Right atrium auricular region (tissue), 2 donors: ENCODE data around the gene ZNF827. TPM values are rescaled to one million over a fixed set of nuclear protein-coding genes. Genes with fewer than 3 reads are reported as not detected.
"Not testable (repeated sequence)": the region's sequence is repeated elsewhere in the genome, so short reads cannot be mapped to it uniquely, and the experiment has no call there.

Experiments
- DNase-seq: peaks from one replicate; pipeline ENCODE4 v3.0.0-alpha.2; 2019; ENCODE audit warnings: low spot score
- H3K27ac ChIP-seq, 2 donors: fragments of 200-600 bp; sonication (generic); 1 replicate in 1 of 2; 2 replicates in 1 of 2; pipeline ENCODE4 v1.5.1; 2016 to 2019
- H3K27me3 ChIP-seq, 2 donors: fragments of 200-600 bp; sonication (generic); one replicate each; pipeline versions ENCODE4 v1.5.1 to v1.6.0; 2017 to 2019
- H3K36me3 ChIP-seq: fragments of 200-600 bp; sonication (generic); one replicate; pipeline ENCODE4 v1.5.1; 2016
- H3K4me1 ChIP-seq, 2 donors: fragments of 200-600 bp; sonication (generic); one replicate each; pipeline versions ENCODE4 v1.5.1 to v1.6.0; 2017 to 2019
- H3K4me3 ChIP-seq, 2 donors: fragments of 200-600 bp; sonication (generic); 1 replicate in 1 of 2; 2 replicates in 1 of 2; pipeline ENCODE4 v1.5.1; 2017 to 2019; ENCODE audit warnings: mild to moderate bottlenecking in 1 of 2, moderate library complexity in 1 of 2
- H3K9me3 ChIP-seq, 2 donors: fragments of 200-600 bp; sonication (generic); one replicate each; pipeline ENCODE4 v1.5.1; 2019
- total RNA-seq, 2 donors: library from RNA; depleted of rRNA; stranded (reverse); fragments of >200 nt; gene quantifications; one replicate each; pipeline ENCODE4 v1.1.0, GENCODE V29; 2016
- TF ChIP-seq, protein P1 (sequence below), 2 donors: fragments of 200-600 bp; sonication (generic); IDR thresholded peaks; one replicate each; pipeline ENCODE4 v1.5.1; 2019; ENCODE audit warnings: antibody characterized with exemption in 2 of 2

The ZNF827 gene
- total RNA-seq, 2 donors from 2014 or later = 8.5 to 16.9 TPM

DNA sequence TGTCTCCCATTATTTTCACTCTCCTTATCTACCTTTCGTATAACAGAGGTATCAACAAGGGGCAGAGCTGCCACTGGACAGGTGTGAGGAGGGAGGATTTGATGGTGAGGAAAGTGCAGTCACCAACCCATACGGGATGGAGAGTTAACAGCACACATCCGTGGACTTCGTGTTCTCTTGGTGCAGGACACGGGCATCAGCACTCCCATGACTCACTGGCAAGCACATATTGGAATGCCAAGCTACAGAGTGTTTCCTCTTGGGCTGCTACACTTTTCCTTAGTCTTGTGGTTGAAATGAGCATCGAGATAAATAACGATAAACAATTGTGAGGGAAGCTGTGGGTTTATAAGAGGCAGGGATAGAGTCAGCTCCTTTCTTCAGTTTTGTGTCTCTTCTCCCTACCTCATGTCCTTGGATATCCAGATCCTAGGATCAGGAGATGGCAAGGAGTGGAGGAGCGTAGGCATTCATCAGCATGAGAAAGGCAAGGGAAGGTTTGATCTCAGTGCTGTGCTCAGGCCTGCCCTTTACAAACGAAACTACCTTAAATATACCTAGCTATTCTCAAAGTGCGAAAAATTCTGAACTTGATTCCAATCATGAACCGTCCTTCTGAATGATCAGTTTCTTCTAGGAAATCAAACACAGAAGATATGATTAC, 96.3 kb downstream of the ZNF827 start:
- TF ChIP-seq, protein P1, sequence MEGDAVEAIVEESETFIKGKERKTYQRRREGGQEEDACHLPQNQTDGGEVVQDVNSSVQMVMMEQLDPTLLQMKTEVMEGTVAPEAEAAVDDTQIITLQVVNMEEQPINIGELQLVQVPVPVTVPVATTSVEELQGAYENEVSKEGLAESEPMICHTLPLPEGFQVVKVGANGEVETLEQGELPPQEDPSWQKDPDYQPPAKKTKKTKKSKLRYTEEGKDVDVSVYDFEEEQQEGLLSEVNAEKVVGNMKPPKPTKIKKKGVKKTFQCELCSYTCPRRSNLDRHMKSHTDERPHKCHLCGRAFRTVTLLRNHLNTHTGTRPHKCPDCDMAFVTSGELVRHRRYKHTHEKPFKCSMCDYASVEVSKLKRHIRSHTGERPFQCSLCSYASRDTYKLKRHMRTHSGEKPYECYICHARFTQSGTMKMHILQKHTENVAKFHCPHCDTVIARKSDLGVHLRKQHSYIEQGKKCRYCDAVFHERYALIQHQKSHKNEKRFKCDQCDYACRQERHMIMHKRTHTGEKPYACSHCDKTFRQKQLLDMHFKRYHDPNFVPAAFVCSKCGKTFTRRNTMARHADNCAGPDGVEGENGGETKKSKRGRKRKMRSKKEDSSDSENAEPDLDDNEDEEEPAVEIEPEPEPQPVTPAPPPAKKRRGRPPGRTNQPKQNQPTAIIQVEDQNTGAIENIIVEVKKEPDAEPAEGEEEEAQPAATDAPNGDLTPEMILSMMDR (IDR thresholded peaks at IDR 0.05) = no peak
- Histone ChIP-seq H3K9me3 (no peaks in the 10 kb centered on the region), H3K36me3 (peaks cover 22% of the 10 kb centered on the region), H3K27ac (no peak overlapping the region), H3K4me1 (no peaks in the 10 kb centered on the region), H3K4me3 (no peak overlapping the region), H3K27me3 (no peaks in the 10 kb centered on the region)
- DNase-seq = no peak

DNA sequence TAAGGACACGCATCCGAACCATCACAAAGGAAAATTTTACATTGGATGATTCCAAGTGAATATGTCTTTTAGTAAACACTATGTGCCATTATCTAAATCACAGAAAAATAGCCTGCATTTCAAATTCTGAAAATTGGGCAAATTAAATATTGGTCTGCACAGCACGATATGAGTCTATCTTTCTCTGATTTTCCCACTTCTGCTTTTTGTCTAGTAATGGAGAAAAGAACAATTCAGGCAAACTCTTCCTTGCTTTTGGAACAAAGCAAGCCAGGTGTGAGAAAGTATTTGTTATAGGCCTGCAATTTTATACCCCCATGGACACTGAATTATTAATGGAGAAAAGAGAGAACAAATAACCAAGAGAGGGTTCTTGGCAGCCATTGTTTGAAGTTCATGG, 97.8 kb downstream of the ZNF827 start:
- no peak for DNase-seq
- Histone ChIP-seq H3K9me3 (no peaks in the 10 kb centered on the region), H3K36me3 (peaks cover 22% of the 10 kb centered on the region), H3K4me1 (no peaks in the 10 kb centered on the region), H3K4me3 (no peak overlapping the region), H3K27me3 (no peaks in the 10 kb centered on the region), H3K27ac (no peak overlapping the region)
- TF ChIP-seq, protein P1 (IDR thresholded peaks at IDR 0.05) = no peak

DNA sequence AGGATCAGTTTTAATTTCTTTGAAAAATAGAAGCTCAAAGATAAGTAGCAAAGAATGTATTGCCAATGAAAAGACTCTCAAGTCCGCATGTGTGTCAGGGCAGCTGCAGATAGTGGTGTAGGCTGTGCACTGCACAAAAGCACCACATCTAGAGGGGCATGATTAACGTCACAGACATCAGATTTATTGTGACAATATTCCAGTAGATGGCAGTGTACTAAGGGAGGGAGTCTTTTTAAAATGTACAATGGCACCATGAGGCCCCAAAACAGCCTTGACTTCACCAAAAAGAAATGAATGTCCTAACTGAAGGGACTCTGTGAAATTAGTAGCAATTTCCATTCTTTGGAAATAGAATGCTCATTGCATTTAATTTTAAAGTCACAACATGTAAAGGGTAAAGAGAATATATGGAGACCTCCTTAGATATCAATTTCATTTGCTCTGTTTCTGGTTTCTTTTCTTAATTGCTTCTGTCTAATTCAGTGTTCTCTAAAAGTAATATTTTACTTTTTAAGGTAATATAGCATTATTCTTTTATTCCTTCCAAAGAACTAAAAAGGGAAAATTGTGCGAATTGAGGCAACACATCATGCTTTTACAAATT, 98.4 kb downstream of the ZNF827 start:
- H3K27me3 ChIP-seq = no peaks in the 10 kb centered on the region
- no peaks in the 10 kb centered on the region for H3K9me3 ChIP-seq
- peaks cover 17% of the 10 kb centered on the region for H3K36me3 ChIP-seq
- no peak overlapping the region for H3K4me3 ChIP-seq
- TF ChIP-seq, protein P1 (IDR thresholded peaks at IDR 0.05) = peak; percentile 29 to 70
- H3K27ac ChIP-seq = no peak overlapping the region
- no peak for DNase-seq
- H3K4me1 ChIP-seq = no peaks in the 10 kb centered on the region

DNA sequence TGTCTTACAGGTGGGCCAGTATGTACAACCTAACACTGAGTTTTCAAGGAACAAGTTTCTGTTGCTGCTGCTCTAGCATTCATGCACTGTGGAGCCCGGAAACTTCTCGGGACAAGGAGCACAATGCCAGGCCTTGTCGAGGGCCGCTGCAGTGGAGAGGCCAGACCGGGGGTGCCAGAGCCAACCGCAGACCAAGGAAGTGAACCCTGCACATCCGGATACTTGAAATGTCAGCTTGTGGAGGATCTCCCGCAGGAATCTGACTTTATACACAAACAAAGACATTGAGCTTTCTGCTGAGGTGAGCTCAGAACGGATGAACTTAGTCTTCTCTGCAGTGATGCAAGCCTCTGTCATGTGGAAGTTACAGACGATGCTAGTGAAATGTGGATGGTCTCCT, 99.5 kb downstream of the ZNF827 start:
- Histone ChIP-seq H3K36me3 (peaks cover 6% of the 10 kb centered on the region), H3K9me3 (no peaks in the 10 kb centered on the region), H3K27ac (no peak overlapping the region), H3K4me3 (no peak overlapping the region), H3K4me1 (no peaks in the 10 kb centered on the region), H3K27me3 (no peaks in the 10 kb centered on the region)
- DNase-seq = no peak
- TF ChIP-seq, protein P1 (IDR thresholded peaks at IDR 0.05) = no peak

DNA sequence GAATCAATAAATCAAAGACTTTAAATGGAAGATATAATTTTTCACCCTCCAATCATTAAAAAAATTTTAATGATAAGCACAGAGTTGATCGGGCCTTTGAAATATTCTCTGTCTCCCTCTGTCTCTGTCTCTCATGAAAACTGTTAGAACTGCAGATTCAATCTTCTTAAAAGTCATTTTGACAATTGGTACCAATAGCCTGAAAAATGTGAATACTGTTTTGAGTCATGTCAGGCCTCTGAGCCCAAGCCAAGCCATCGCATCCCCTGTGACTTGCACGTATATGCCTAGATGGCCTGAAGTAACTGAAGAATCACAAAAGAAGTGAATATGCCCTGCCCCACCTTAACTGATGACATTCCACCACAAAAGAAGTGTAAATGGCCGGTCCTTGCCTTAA, 106.2 kb downstream of the ZNF827 start:
- not testable (repeated sequence) for H3K36me3 ChIP-seq, H3K4me1 ChIP-seq, H3K27ac ChIP-seq, H3K27me3 ChIP-seq, H3K4me3 ChIP-seq, H3K9me3 ChIP-seq, DNase-seq

DNA sequence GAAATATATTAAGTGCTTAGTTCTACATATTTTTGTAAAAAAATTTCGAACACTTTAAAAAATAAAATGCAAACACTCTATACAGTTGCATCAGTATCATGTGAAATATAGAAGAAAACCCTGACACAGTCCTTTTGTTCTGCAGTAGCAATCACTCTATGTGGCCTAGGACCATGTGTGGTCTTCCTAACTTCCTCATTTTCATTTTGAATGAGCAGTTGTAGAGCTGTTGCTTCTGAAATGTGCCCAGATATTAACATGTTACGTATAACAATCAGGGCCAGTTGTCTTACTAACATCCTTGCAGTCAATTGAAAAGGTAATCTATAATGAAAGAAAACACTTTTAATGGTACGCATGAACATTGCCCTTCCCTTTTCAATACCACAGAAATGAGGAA, 107.9 kb downstream of the ZNF827 start:
- TF ChIP-seq, protein P1 (IDR thresholded peaks at IDR 0.05) = no peak
- Histone ChIP-seq H3K27me3 (no peaks in the 10 kb centered on the region), H3K4me1 (no peaks in the 10 kb centered on the region), H3K36me3 (no peaks in the 10 kb centered on the region), H3K9me3 (no peaks in the 10 kb centered on the region), H3K27ac (no peak overlapping the region), H3K4me3 (no peak overlapping the region)
- DNase-seq = no peak
